Activated T-helper 2 cell treated with anti-CD3 and anti-CD28 coated beads, Interferon-gamma antibody, Interleukin-2, Interleukin-4, amounts not matched to agents 10 μg/mL and 5 μg/mL and 100 μg/mL, durations not matched to agents 14 hours and 24 hours and 36 hours (primary cell): ENCODE data around the gene ADM5. TPM values are rescaled to one million over a fixed set of nuclear protein-coding genes. Genes with fewer than 3 reads are reported as not detected.
"Not testable (repeated sequence)": the region's sequence is repeated elsewhere in the genome, so short reads cannot be mapped to it uniquely, and the experiment has no call there.

ENCODE experiments used
- DNase-seq: peaks from one replicate; pipeline ENCODE4 v3.0.0; 2021; ENCODE audit warnings: low spot score
- H3K27ac Mint-ChIP-seq: one replicate; pipeline ENCODE4 v1.8.0; 2021; ENCODE audit warnings: mixed read lengths
- H3K27me3 Mint-ChIP-seq: one replicate; pipeline ENCODE4 v1.8.0; 2021; ENCODE audit warnings: low read depth, mixed read lengths
- H3K36me3 Mint-ChIP-seq: one replicate; pipeline ENCODE4 v1.8.0; 2021; ENCODE audit warnings: low read depth, mixed read lengths
- H3K4me1 Mint-ChIP-seq: one replicate; pipeline ENCODE4 v1.8.0; 2021; ENCODE audit warnings: low read depth, mixed read lengths
- H3K4me3 Mint-ChIP-seq: one replicate; pipeline ENCODE4 v1.8.0; 2021; ENCODE audit warnings: low read depth, mild to moderate bottlenecking, moderate library complexity, mixed read lengths
- H3K9me3 Mint-ChIP-seq: one replicate; pipeline ENCODE4 v1.8.0; 2021; ENCODE audit warnings: mixed read lengths
- intact Hi-C: fragments of 100-400 bp; cut with micrococcal nuclease; formaldehyde crosslinking; loops from one replicate; pipeline ENCODE4 v1.15.1; 2023
- total RNA-seq: library from RNA; stranded (reverse); gene quantifications from 2 replicates; pipeline ENCODE4 v1.2.3, GENCODE V29; 2022

ADM5 gene
- total RNA-seq, 1 donor from 2014 or later, result 7.2 TPM

GRCh38 chr19:49704888-49705642, 15.7 kb downstream of the ADM5 start:
- Mint-ChIP-seq H3K27me3 (no peaks in the 10 kb centered on the region), H3K4me1 (no peaks in the 10 kb centered on the region), H3K36me3 (no peaks in the 10 kb centered on the region), H3K27ac (no peak overlapping the region), H3K4me3 (no peak overlapping the region), H3K9me3 (no peaks in the 10 kb centered on the region)
- no peak for DNase-seq
- intact Hi-C loops, result no loop called here

GRCh38 chr19:49705919-49706318, 16.5 kb downstream of the ADM5 start:
- H3K9me3 Mint-ChIP-seq, result no peaks in the 10 kb centered on the region
- H3K4me1 Mint-ChIP-seq, result no peaks in the 10 kb centered on the region
- intact Hi-C loops, result no loop called here
- H3K4me3 Mint-ChIP-seq, result no peak overlapping the region
- H3K27me3 Mint-ChIP-seq, result no peaks in the 10 kb centered on the region
- H3K36me3 Mint-ChIP-seq, result no peaks in the 10 kb centered on the region
- DNase-seq, result no peak
- no peak overlapping the region for H3K27ac Mint-ChIP-seq

DNA sequence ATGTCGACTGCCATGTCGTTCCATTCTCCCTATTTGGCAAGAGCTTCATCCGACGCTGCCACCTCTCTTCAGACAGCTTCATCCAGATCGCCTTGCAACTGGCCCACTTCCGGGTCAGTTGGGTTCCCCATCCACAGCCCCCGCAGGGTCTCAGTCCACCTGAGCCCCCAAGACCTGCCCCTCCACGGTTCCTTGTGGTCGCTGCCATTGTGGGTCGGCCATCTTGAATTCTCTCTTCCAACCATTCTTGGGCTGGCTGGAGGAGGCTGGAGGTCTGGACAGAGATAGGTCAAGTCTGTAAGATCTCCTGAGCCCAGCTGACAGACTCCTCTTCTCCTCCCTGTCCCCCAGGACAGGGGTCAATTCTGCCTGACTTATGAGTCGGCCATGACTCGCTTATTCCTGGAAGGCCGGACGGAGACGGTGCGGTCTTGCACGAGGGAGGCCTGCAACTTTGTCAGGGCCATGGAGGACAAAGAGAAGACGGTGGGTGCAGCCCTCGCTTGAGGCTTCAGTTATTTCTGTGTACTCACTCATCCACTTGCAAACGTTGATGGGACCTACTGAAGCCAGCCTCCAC, 21.1 kb downstream of the ADM5 start:
- Mint-ChIP-seq H3K36me3 (no peaks in the 10 kb centered on the region), H3K4me3 (no peak overlapping the region), H3K27ac (no peak overlapping the region), H3K4me1 (no peaks in the 10 kb centered on the region), H3K27me3 (no peaks in the 10 kb centered on the region), H3K9me3 (no peaks in the 10 kb centered on the region)
- DNase-seq, result no peak
- intact Hi-C loops, result no loop called here

- Mint-ChIP-seq H3K27me3 (no peaks in the 10 kb centered on the region), H3K4me1 (peaks cover 3% of the 10 kb centered on the region), H3K27ac (no peak overlapping the region), H3K9me3 (no peaks in the 10 kb centered on the region), H3K36me3 (no peaks in the 10 kb centered on the region), H3K4me3 (no peak overlapping the region)
- DNase-seq, result no peak
- intact Hi-C loops, result no loop called here
These were observed 23.0 kb downstream of the ADM5 start for GRCh38 chr19:49712397-49712859.

DNA sequence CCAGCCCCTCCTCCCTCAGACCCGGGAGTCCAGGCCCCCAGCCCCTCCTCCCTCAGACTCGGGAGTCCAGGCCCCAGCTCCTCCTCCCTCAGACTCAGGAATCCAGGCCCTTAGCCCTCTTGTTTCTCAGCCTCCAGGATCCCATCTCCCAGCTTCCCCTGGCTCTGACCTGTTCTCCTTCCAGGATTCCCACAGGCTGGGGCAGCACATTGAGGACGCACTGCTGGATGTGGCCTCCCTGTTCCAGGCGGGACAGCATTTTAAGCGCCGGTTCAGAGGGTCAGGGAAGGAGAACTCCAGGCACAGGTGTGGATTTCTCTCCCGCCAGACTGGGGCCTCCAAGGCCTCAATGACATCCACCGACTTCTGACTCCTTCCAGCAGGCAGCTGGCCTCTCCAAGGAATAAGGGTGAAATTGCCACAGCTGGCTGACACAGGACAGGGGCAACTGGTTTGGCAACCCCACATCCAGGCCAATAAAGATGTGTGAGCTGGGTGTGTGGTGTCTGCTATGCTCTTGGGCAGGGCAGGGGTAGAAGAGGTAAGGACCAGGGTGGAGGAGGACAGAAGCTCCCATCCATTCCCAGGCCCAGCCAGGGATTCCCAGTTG, 23.9 kb downstream of the ADM5 start:
- intact Hi-C loops, result no loop called here
- H3K4me1 Mint-ChIP-seq, result peaks cover 7% of the 10 kb centered on the region
- H3K4me3 Mint-ChIP-seq, result no peak overlapping the region
- no peak overlapping the region for H3K27ac Mint-ChIP-seq
- H3K9me3 Mint-ChIP-seq, result no peaks in the 10 kb centered on the region
- no peaks in the 10 kb centered on the region for H3K36me3 Mint-ChIP-seq
- no peaks in the 10 kb centered on the region for H3K27me3 Mint-ChIP-seq
- DNase-seq, result no peak

DNA sequence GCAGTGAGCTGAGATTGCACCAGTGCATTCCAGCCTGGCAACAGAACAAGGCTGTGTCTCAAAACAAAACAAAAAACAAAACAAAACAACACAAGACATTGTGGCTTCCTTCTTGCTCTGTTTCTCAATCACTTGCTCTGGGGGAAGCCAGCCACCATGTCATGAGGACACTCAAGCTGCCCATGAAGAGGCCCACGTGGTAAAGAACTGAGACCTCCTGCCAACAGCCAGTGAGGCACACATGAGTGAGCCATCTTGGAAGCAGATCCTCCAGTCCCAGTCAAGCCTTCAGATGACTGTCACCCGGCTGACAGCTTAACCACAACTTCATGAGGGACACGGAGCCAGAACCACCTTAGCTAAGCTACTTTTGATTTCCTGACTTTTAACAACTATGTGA, 26.8 kb downstream of the ADM5 start:
- Mint-ChIP-seq H3K36me3 (no peaks in the 10 kb centered on the region), H3K27me3 (no peaks in the 10 kb centered on the region), H3K9me3 (no peaks in the 10 kb centered on the region), H3K4me3 (no peak overlapping the region), H3K27ac (no peak overlapping the region), H3K4me1 (peaks cover 7% of the 10 kb centered on the region)
- DNase-seq, result no peak
- intact Hi-C loops, result no loop called here

DNA sequence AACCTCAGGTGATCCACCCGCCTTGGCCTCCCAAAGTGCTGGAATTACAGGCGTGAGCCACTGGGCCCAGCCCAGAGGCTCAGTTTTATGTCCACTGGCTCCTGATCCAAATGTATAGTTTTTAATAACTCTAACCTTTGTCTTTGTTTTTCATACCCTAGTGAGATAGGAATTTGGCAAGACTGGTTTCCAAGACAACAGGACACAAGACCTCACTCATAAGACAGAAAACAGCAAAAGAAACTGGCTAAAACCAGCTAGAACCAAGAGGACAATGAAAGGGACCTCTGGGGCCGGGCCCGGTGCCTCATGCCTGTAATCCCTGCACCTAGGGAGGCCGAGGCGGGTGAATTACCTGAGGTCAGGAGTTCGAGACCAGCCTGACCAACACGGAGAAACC, 29.1 kb downstream of the ADM5 start:
- H3K27ac Mint-ChIP-seq, result no peak overlapping the region
- H3K9me3 Mint-ChIP-seq, result no peaks in the 10 kb centered on the region
- peak overlapping the region; percentile 17 for H3K4me3 Mint-ChIP-seq

GRCh38 chr19:49718991-49719390, 29.6 kb downstream of the ADM5 start:
- H3K27ac Mint-ChIP-seq, result no peak overlapping the region
- H3K27me3 Mint-ChIP-seq, result no peaks in the 10 kb centered on the region
- H3K9me3 Mint-ChIP-seq, result no peaks in the 10 kb centered on the region
- intact Hi-C loops, result no loop called here
- peak overlapping the region; percentile 8 for H3K4me3 Mint-ChIP-seq
- H3K4me1 Mint-ChIP-seq, result peaks cover 7% of the 10 kb centered on the region
- no peak for DNase-seq
- no peaks in the 10 kb centered on the region for H3K36me3 Mint-ChIP-seq

More for the DNA sequence above, 29.1 kb downstream of the ADM5 start:
- peaks cover 7% of the 10 kb centered on the region for H3K4me1 Mint-ChIP-seq
- no peaks in the 10 kb centered on the region for H3K36me3 Mint-ChIP-seq
- DNase-seq, result no peak
- intact Hi-C loops, result no loop called here
- no peaks in the 10 kb centered on the region for H3K27me3 Mint-ChIP-seq

- intact Hi-C loops, H3K27ac Mint-ChIP-seq, H3K9me3 Mint-ChIP-seq, DNase-seq, H3K36me3 Mint-ChIP-seq, H3K4me3 Mint-ChIP-seq, H3K4me1 Mint-ChIP-seq, H3K27me3 Mint-ChIP-seq: not testable (repeated sequence)
These were observed 30.0 kb downstream of the ADM5 start for GRCh38 chr19:49719420-49719819.

GRCh38 chr19:49727217-49728030, 38.0 kb downstream of the ADM5 start:
- no peak for DNase-seq
- Mint-ChIP-seq H3K27me3 (no peaks in the 10 kb centered on the region), H3K9me3 (no peaks in the 10 kb centered on the region), H3K27ac (no peak overlapping the region), H3K4me3 (no peak overlapping the region), H3K4me1 (no peaks in the 10 kb centered on the region), H3K36me3 (no peaks in the 10 kb centered on the region)
- intact Hi-C loops, result no loop called here

GRCh38 chr19:49730166-49730565, 40.8 kb downstream of the ADM5 start:
- Mint-ChIP-seq H3K4me3 (no peak overlapping the region), H3K36me3 (no peaks in the 10 kb centered on the region), H3K4me1 (no peaks in the 10 kb centered on the region), H3K27ac (no peak overlapping the region), H3K27me3 (no peaks in the 10 kb centered on the region), H3K9me3 (no peaks in the 10 kb centered on the region)
- intact Hi-C loops, result no loop called here
- DNase-seq, result no peak

GRCh38 chr19:49738268-49738667, 48.9 kb downstream of the ADM5 start:
- intact Hi-C loops, result no loop called here
- no peak for DNase-seq
- H3K36me3 Mint-ChIP-seq, result no peaks in the 10 kb centered on the region
- H3K27ac Mint-ChIP-seq, result no peak overlapping the region
- no peaks in the 10 kb centered on the region for H3K4me1 Mint-ChIP-seq
- H3K9me3 Mint-ChIP-seq, result no peaks in the 10 kb centered on the region
- H3K4me3 Mint-ChIP-seq, result no peak overlapping the region
- H3K27me3 Mint-ChIP-seq, result no peaks in the 10 kb centered on the region

- Mint-ChIP-seq H3K4me1 (no peaks in the 10 kb centered on the region), H3K27me3 (no peaks in the 10 kb centered on the region), H3K27ac (no peak overlapping the region), H3K36me3 (no peaks in the 10 kb centered on the region), H3K9me3 (no peaks in the 10 kb centered on the region), H3K4me3 (no peak overlapping the region)
- DNase-seq, result no peak
- intact Hi-C loops, result no loop called here
These were observed 49.7 kb downstream of the ADM5 start for GRCh38 chr19:49739098-49739497.
